SK-N-SH (cell line): ENCODE results near the gene REX1BD. TPM values are rescaled to one million over a fixed set of nuclear protein-coding genes. Genes with fewer than 3 reads are reported as not detected.

Experiments
- CTCF ChIA-PET: fragments of 300-600, 350-600 bp; formaldehyde crosslinking; extraction: SDS; loops from one replicate; lab custom pipeline; 2021; lab: Yijun Ruan, JAX
- POLR2A ChIA-PET: fragments of 350-600 bp; sonication (Branson Sonifier 250); formaldehyde crosslinking; extraction: SDS; loops from one replicate; lab custom pipeline; 2020; ENCODE audit warnings: antibody characterized with exemption, inconsistent platforms; lab: Yijun Ruan, JAX
- DNase-seq: peaks from one replicate; pipeline ENCODE4 v3.0.0; 2012
- H2AFZ ChIP-seq: fragments of 200-600 bp; sonication (generic); 2 replicates; pipeline ENCODE4 v1.8.1; 2016; ENCODE audit warnings: antibody characterized with exemption, mild to moderate bottlenecking, low read depth
- H3F3A ChIP-seq: fragments of 200-600 bp; sonication (generic); replicated peaks from 2 replicates; pipeline ENCODE3; 2016; ENCODE audit warnings: antibody characterized with exemption, mild to moderate bottlenecking; ENCODE audit not compliant: insufficient read depth
- H3K27ac ChIP-seq, 2 experiments: fragments of 200-500 bp in 1 of 2; fragments of 200-600 bp in 1 of 2; sonication (Bioruptor generic) in 1 of 2; sonication (generic), shearing (Covaris generic) in 1 of 2; 2 replicates each; pipeline versions ENCODE4 v1.5.1 to v1.6.1; 2014 to 2016; ENCODE audit warnings: low read depth in 2 of 2, inconsistent platforms in 1 of 2, low read length in 1 of 2, mild to moderate bottlenecking in 1 of 2, mixed read lengths in 1 of 2
- H3K27me3 ChIP-seq: fragments of 200-600 bp; sonication (generic), shearing (Covaris generic); 2 replicates; pipeline ENCODE4 v1.6.1; 2016; ENCODE audit warnings: mixed run types; ENCODE audit not compliant: insufficient read depth
- H3K36me3 ChIP-seq, 2 experiments: fragments of 200-500 bp in 1 of 2; fragments of 200-600 bp in 1 of 2; sonication (Bioruptor generic) in 1 of 2; sonication (generic) in 1 of 2; replicated peaks in 1 of 2; 2 replicates each; pipeline versions ENCODE3 to v1.5.1; 2014 to 2016; ENCODE audit warnings: low read length in 1 of 2, mild to moderate bottlenecking in 1 of 2; ENCODE audit not compliant: insufficient read depth in 2 of 2, control insufficient read depth in 1 of 2
- H3K4me1 ChIP-seq, 2 experiments: fragments of 200-500 bp in 1 of 2; fragments of 200-600 bp in 1 of 2; sonication (Bioruptor generic) in 1 of 2; sonication (generic), shearing (Covaris generic) in 1 of 2; 2 replicates each; pipeline versions ENCODE4 v1.5.1 to v1.6.1; 2014 to 2016; ENCODE audit warnings: low read depth in 1 of 2, low read length in 1 of 2, mixed run types in 1 of 2; ENCODE audit not compliant: insufficient read depth in 2 of 2, control insufficient read depth in 1 of 2
- H3K4me2 ChIP-seq: fragments of 200-600 bp; sonication (generic), shearing (Covaris generic); 2 replicates; pipeline ENCODE4 v1.6.1; 2017; ENCODE audit warnings: mixed run types
- H3K4me3 ChIP-seq, 2 experiments: fragments of 200-500 bp in 1 of 2; fragments of 200-600 bp in 1 of 2; sonication (Bioruptor generic) in 1 of 2; sonication (generic), shearing (Covaris generic) in 1 of 2; 2 replicates each; pipeline versions ENCODE4 v1.5.1 to v1.8.1; 2014 to 2016; ENCODE audit warnings: low read depth in 2 of 2, inconsistent platforms in 1 of 2, low read length in 1 of 2, mild to moderate bottlenecking in 1 of 2, mixed read lengths in 1 of 2, moderate library complexity in 1 of 2
- H3K79me2 ChIP-seq: fragments of 200-600 bp; sonication (generic); 2 replicates; pipeline ENCODE4 v1.8.1; 2017; ENCODE audit warnings: mild to moderate bottlenecking; ENCODE audit not compliant: insufficient read depth
- H3K9ac ChIP-seq: fragments of 200-600 bp; sonication (generic); 2 replicates; pipeline ENCODE4 v1.6.1; 2017; ENCODE audit warnings: mixed run types
- H3K9me2 ChIP-seq: fragments of 200-600 bp; sonication (generic); 2 replicates; pipeline ENCODE4 v1.6.1; 2017; ENCODE audit warnings: mixed run types
- H3K9me3 ChIP-seq: fragments of 200-600 bp; sonication (generic); 2 replicates; pipeline ENCODE4 v1.6.1; 2017; ENCODE audit warnings: mixed run types, mild to moderate bottlenecking, moderate library complexity
- H4K20me1 ChIP-seq: fragments of 200-600 bp; sonication (generic); 2 replicates; pipeline ENCODE4 v1.6.1; 2017; ENCODE audit warnings: mild to moderate bottlenecking, mixed run types; ENCODE audit not compliant: insufficient read depth
- EP300 ChIP-seq, 2 experiments: IDR thresholded peaks; 2 replicates each; pipeline versions ENCODE4 v1.4.0 to v1.6.1; 2012; ENCODE audit warnings: borderline replicate concordance in 1 of 2, low read depth in 1 of 2, low read length in 1 of 2
- FOSL2 ChIP-seq: IDR thresholded peaks from 2 replicates; pipeline ENCODE4 v1.4.0; 2012; ENCODE audit warnings: low read depth, mild to moderate bottlenecking, moderate library complexity, borderline replicate concordance
- FOXJ3 ChIP-seq: sonication (generic); formaldehyde crosslinking; IDR thresholded peaks from 2 replicates; pipeline ENCODE4 v1.5.1; 2020; ENCODE audit warnings: mild to moderate bottlenecking, missing genetic modification reagents
- GATA2 ChIP-seq: sonication (generic); formaldehyde crosslinking; IDR thresholded peaks from 2 replicates; pipeline ENCODE4 v1.5.0; 2020; ENCODE audit warnings: mild to moderate bottlenecking, missing genetic modification reagents
- JUND ChIP-seq: IDR thresholded peaks from 2 replicates; pipeline ENCODE4 v1.4.0; 2012
- MEF2A ChIP-seq: IDR thresholded peaks from 2 replicates; pipeline ENCODE4 v1.4.0; 2012; ENCODE audit warnings: low read depth, borderline replicate concordance
- MXI1 ChIP-seq: IDR thresholded peaks from 2 replicates; pipeline ENCODE4 v1.6.1; 2012; ENCODE audit warnings: mild to moderate bottlenecking, low read depth, low read length, improper control_type of control experiment
- POLR2AphosphoS5 ChIP-seq: IDR thresholded peaks from 2 replicates; pipeline ENCODE4 v1.6.1; 2012; ENCODE audit warnings: low read depth, low read length
- RFX5 ChIP-seq: IDR thresholded peaks from 2 replicates; pipeline ENCODE4 v1.6.1; 2012; ENCODE audit warnings: mild to moderate bottlenecking, improper control_type of control experiment, low read length
- SMC3 ChIP-seq: IDR thresholded peaks from 2 replicates; pipeline ENCODE4 v1.6.1; 2012; ENCODE audit warnings: low read depth, low read length, improper control_type of control experiment
- TEAD4 ChIP-seq: IDR thresholded peaks from 2 replicates; pipeline ENCODE4 v1.4.0; 2012; ENCODE audit warnings: mild to moderate bottlenecking, borderline replicate concordance; ENCODE audit not compliant: insufficient read depth
- YY1 ChIP-seq: IDR thresholded peaks from 2 replicates; pipeline ENCODE4 v1.4.0; 2012; ENCODE audit warnings: low read depth, mild to moderate bottlenecking
- WGBS: methylation state at CpG from one replicate; pipeline ENCODE4 v1.1.6; 2017; ENCODE audit warnings: low lambda C conversion rate; 5-methylcytosine and 5-hydroxymethylcytosine counted together
- polyA plus RNA-seq, 3 experiments: library from polyadenylated mRNA; depleted of rRNA; stranded (reverse); fragments of >200 nt; gene quantifications; 2 replicates each; pipeline ENCODE4 v1.2.3, GENCODE V29; 2012
- TF ChIP-seq, protein P1 (sequence below): IDR thresholded peaks from 2 replicates; pipeline ENCODE4 v1.4.0; 2012; ENCODE audit warnings: low read depth, borderline replicate concordance
- TF ChIP-seq, protein P2 (sequence below): IDR thresholded peaks from 2 replicates; pipeline ENCODE4 v1.4.0; 2012; ENCODE audit warnings: low read depth, borderline replicate concordance
- TF ChIP-seq, protein P3 (sequence below): fragments of 150-350 bp; IDR thresholded peaks from 2 replicates; pipeline ENCODE4 v1.6.1; 2017; ENCODE audit warnings: antibody characterized with exemption, low read length, low read depth, borderline replicate concordance
- TF ChIP-seq, protein P4 (sequence below): IDR thresholded peaks from 2 replicates; pipeline ENCODE4 v1.6.1; 2012; ENCODE audit warnings: mild to moderate bottlenecking, low read depth, low read length, moderate library complexity

Gene REX1BD
- polyA plus RNA-seq, 1 of the 3 experiments (the other 2 are of a cell fraction) = 159 TPM

- H3K79me2 ChIP-seq = no peaks in the 10 kb centered on the region
- H3K9me3 ChIP-seq = no peaks in the 10 kb centered on the region
- H3K4me1 ChIP-seq = no peaks in the 10 kb centered on the region
- H3K27ac ChIP-seq = no peak overlapping the region
- no peaks in the 10 kb centered on the region for H3K36me3 ChIP-seq
- H2AFZ ChIP-seq = no peak overlapping the region
- H4K20me1 ChIP-seq = no peaks in the 10 kb centered on the region
- H3K27me3 ChIP-seq = no peaks in the 10 kb centered on the region
- TF ChIP-seq FOXJ3 (CRISPR knock-in tag) (no peak), MEF2A (no peak), POLR2AphosphoS5 (no peak), RFX5 (no peak), JUND (no peak), MXI1 (no peak), GATA2 (CRISPR knock-in tag) (no peak), YY1 (no peak), FOSL2 (no peak), SMC3 (no peak), TEAD4 (no peak), EP300 (IDR thresholded peaks at IDR 0.05; ENCODE audit: borderline replicate concordance in 1 of 2, low read depth in 1 of 2, low read length in 1 of 2) (no peak)
- TF ChIP-seq, protein P1, sequence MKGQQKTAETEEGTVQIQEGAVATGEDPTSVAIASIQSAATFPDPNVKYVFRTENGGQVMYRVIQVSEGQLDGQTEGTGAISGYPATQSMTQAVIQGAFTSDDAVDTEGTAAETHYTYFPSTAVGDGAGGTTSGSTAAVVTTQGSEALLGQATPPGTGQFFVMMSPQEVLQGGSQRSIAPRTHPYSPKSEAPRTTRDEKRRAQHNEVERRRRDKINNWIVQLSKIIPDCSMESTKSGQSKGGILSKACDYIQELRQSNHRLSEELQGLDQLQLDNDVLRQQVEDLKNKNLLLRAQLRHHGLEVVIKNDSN = no peak
- TF ChIP-seq, protein P2, sequence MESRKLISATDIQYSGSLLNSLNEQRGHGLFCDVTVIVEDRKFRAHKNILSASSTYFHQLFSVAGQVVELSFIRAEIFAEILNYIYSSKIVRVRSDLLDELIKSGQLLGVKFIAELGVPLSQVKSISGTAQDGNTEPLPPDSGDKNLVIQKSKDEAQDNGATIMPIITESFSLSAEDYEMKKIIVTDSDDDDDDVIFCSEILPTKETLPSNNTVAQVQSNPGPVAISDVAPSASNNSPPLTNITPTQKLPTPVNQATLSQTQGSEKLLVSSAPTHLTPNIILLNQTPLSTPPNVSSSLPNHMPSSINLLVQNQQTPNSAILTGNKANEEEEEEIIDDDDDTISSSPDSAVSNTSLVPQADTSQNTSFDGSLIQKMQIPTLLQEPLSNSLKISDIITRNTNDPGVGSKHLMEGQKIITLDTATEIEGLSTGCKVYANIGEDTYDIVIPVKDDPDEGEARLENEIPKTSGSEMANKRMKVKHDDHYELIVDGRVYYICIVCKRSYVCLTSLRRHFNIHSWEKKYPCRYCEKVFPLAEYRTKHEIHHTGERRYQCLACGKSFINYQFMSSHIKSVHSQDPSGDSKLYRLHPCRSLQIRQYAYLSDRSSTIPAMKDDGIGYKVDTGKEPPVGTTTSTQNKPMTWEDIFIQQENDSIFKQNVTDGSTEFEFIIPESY = no peak
- TF ChIP-seq, protein P3, sequence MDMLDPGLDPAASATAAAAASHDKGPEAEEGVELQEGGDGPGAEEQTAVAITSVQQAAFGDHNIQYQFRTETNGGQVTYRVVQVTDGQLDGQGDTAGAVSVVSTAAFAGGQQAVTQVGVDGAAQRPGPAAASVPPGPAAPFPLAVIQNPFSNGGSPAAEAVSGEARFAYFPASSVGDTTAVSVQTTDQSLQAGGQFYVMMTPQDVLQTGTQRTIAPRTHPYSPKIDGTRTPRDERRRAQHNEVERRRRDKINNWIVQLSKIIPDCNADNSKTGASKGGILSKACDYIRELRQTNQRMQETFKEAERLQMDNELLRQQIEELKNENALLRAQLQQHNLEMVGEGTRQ = no peak
- TF ChIP-seq, protein P4, sequence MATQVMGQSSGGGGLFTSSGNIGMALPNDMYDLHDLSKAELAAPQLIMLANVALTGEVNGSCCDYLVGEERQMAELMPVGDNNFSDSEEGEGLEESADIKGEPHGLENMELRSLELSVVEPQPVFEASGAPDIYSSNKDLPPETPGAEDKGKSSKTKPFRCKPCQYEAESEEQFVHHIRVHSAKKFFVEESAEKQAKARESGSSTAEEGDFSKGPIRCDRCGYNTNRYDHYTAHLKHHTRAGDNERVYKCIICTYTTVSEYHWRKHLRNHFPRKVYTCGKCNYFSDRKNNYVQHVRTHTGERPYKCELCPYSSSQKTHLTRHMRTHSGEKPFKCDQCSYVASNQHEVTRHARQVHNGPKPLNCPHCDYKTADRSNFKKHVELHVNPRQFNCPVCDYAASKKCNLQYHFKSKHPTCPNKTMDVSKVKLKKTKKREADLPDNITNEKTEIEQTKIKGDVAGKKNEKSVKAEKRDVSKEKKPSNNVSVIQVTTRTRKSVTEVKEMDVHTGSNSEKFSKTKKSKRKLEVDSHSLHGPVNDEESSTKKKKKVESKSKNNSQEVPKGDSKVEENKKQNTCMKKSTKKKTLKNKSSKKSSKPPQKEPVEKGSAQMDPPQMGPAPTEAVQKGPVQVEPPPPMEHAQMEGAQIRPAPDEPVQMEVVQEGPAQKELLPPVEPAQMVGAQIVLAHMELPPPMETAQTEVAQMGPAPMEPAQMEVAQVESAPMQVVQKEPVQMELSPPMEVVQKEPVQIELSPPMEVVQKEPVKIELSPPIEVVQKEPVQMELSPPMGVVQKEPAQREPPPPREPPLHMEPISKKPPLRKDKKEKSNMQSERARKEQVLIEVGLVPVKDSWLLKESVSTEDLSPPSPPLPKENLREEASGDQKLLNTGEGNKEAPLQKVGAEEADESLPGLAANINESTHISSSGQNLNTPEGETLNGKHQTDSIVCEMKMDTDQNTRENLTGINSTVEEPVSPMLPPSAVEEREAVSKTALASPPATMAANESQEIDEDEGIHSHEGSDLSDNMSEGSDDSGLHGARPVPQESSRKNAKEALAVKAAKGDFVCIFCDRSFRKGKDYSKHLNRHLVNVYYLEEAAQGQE = no peak
- ChIA-PET POLR2A (no interaction called here), CTCF (interaction anchor here (0.6 to 1.2 kb wide), 3 partner anchors 15 to 46 kb away, joined by 3 to 4 read pairs (median 3); no protein-coding TSS in a partner anchor)
- no peaks in the 10 kb centered on the region for H3K9me2 ChIP-seq
- 80% methylated on average over 9 of the region's 10 CpGs for WGBS
- H3F3A ChIP-seq = no peaks in the 10 kb centered on the region
- no peak overlapping the region for H3K4me2 ChIP-seq
- no peak overlapping the region for H3K9ac ChIP-seq
- H3K4me3 ChIP-seq = no peak overlapping the region
- DNase-seq = no peak
Measured at GRCh38 chr19:18620311-18620710, 31.7 kb downstream of the REX1BD start.
